Liver (tissue), 9 donors: ENCODE results near the gene TCEAL1. TPM values are rescaled to one million over a fixed set of nuclear protein-coding genes. Genes with fewer than 3 reads are reported as not detected.
"Not testable (repeated sequence)": the region's sequence is repeated elsewhere in the genome, so short reads cannot be mapped to it uniquely, and the experiment has no call there.

Experiments used
- DNase-seq: peaks from one replicate; pipeline ENCODE4 v3.0.0-alpha.2; 2017; ENCODE audit warnings: low spot score
- H3K27ac ChIP-seq, 2 donors: one replicate each; pipeline ENCODE4 v1.7.0; 2013; ENCODE audit warnings: inconsistent platforms in 2 of 2, low read length in 2 of 2, control low read depth in 1 of 2, low read depth in 1 of 2, mild to moderate bottlenecking in 1 of 2
- H3K27me3 ChIP-seq, 4 donors: one replicate each; pipeline versions ENCODE4 v1.6.1 to v1.7.0; 2013; ENCODE audit warnings: low read length in 3 of 4, inconsistent platforms in 1 of 4, mild to moderate bottlenecking in 1 of 4, moderate library complexity in 1 of 4; ENCODE audit not compliant: control insufficient read depth in 4 of 4, insufficient read depth in 4 of 4
- H3K36me3 ChIP-seq, 4 donors: one replicate each; pipeline versions ENCODE4 v1.6.1 to v1.7.0; 2013; ENCODE audit warnings: low read length in 3 of 4, mild to moderate bottlenecking in 3 of 4, low read depth in 1 of 4, moderate library complexity in 1 of 4; ENCODE audit not compliant: control insufficient read depth in 4 of 4, insufficient read depth in 3 of 4
- H3K4me1 ChIP-seq, 4 donors: one replicate each; pipeline versions ENCODE4 v1.6.1 to v1.7.0; 2013; ENCODE audit warnings: low read length in 3 of 4, mild to moderate bottlenecking in 3 of 4, moderate library complexity in 1 of 4; ENCODE audit not compliant: control insufficient read depth in 4 of 4, insufficient read depth in 4 of 4
- H3K4me3 ChIP-seq, 3 donors: one replicate each; pipeline versions ENCODE4 v1.6.1 to v1.7.0; 2013; ENCODE audit warnings: low read length in 3 of 3, control low read depth in 1 of 3, low read depth in 1 of 3, mild to moderate bottlenecking in 1 of 3
- H3K9ac ChIP-seq, 2 donors: one replicate each; pipeline ENCODE4 v1.7.0; 2013; ENCODE audit warnings: low read length in 2 of 2, mild to moderate bottlenecking in 2 of 2, moderate library complexity in 2 of 2, control low read depth in 1 of 2, low read depth in 1 of 2
- H3K9me3 ChIP-seq, 4 donors: one replicate each; pipeline versions ENCODE4 v1.6.1 to v1.7.0; 2013; ENCODE audit warnings: low read length in 3 of 4; ENCODE audit not compliant: control insufficient read depth in 4 of 4
- ATF3 ChIP-seq: IDR thresholded peaks from 2 replicates; pipeline ENCODE4 v1.6.1; 2016; ENCODE audit warnings: antibody characterized with exemption
- EGR1 ChIP-seq, 2 donors: IDR thresholded peaks; 2 replicates each; pipeline ENCODE4 v1.6.1; 2016 to 2018; ENCODE audit warnings: antibody characterized with exemption in 2 of 2, low read depth in 2 of 2
- GABPA ChIP-seq, 2 donors: IDR thresholded peaks in 1 of 2; conservative IDR thresholded peaks in 1 of 2; 2 replicates each; pipeline ENCODE4 v1.6.1; 2016; ENCODE audit warnings: antibody characterized with exemption in 2 of 2, mild to moderate bottlenecking in 1 of 2, moderate library complexity in 1 of 2
- HNF4A ChIP-seq, 2 donors: conservative IDR thresholded peaks; 2 replicates each; pipeline ENCODE4 v1.6.1; 2016; ENCODE audit warnings: antibody characterized with exemption in 2 of 2, mild to moderate bottlenecking in 2 of 2
- HNF4G ChIP-seq: IDR thresholded peaks from 2 replicates; pipeline ENCODE4 v1.6.1; 2016; ENCODE audit warnings: antibody characterized with exemption
- MAX ChIP-seq: IDR thresholded peaks from 2 replicates; pipeline ENCODE4 v1.6.1; 2016; ENCODE audit warnings: antibody characterized with exemption
- NR2F2 ChIP-seq: IDR thresholded peaks from 2 replicates; pipeline ENCODE4 v1.6.1; 2016; ENCODE audit warnings: antibody characterized with exemption
- RAD21 ChIP-seq, 2 donors: IDR thresholded peaks; 2 replicates each; pipeline ENCODE4 v1.6.1; 2016; ENCODE audit warnings: antibody characterized with exemption in 2 of 2, mild to moderate bottlenecking in 2 of 2
- REST ChIP-seq: IDR thresholded peaks from 2 replicates; pipeline ENCODE4 v1.6.1; 2016; ENCODE audit warnings: antibody characterized with exemption, mild to moderate bottlenecking
- RXRA ChIP-seq, 2 donors: IDR thresholded peaks; 2 replicates each; pipeline ENCODE4 v1.6.1; 2017 to 2018; ENCODE audit warnings: antibody characterized with exemption in 2 of 2, mild to moderate bottlenecking in 1 of 2
- SP1 ChIP-seq: IDR thresholded peaks from 2 replicates; pipeline ENCODE4 v1.6.1; 2018; ENCODE audit warnings: antibody characterized with exemption, mild to moderate bottlenecking
- TAF1 ChIP-seq: conservative IDR thresholded peaks from 2 replicates; pipeline ENCODE4 v1.6.1; 2016; ENCODE audit warnings: antibody characterized with exemption, mild to moderate bottlenecking
- YY1 ChIP-seq: IDR thresholded peaks from 2 replicates; pipeline ENCODE4 v1.6.1; 2016; ENCODE audit warnings: antibody characterized with exemption, mild to moderate bottlenecking
- ZBTB33 ChIP-seq: IDR thresholded peaks from 2 replicates; pipeline ENCODE4 v1.6.1; 2016; ENCODE audit warnings: antibody characterized with exemption
- WGBS: extraction: QIAGEN DNeasy Blood & Tissue Kit; methylation state at CpG from one replicate; pipeline ENCODE4 v1.1.7; 2013; 5-methylcytosine and 5-hydroxymethylcytosine counted together
- polyA plus RNA-seq, 2 donors: library from polyadenylated mRNA; stranded (reverse) in 1 of 2; unstranded in 1 of 2; fragments of 200-250 nt in 1 of 2; fragments of >200 nt in 1 of 2; fragmentation: Nextera tagmentation in 1 of 2; extraction: Ambion mirVana in 1 of 2; gene quantifications; one replicate each; pipeline versions ENCODE4 v1.2.1 to v1.2.3, GENCODE V29; 2013 to 2015
- total RNA-seq, 2 donors: library from RNA; depleted of rRNA; stranded (reverse); fragments of >200 nt; gene quantifications; one replicate each; pipeline ENCODE4 v1.2.3, GENCODE V29; 2014
- donor health status: healthy.
- donor health status: healthy.
- donor health status: healthy.
- donor health status: healthy.
- donor health status: healthy.

TCEAL1 gene
- total and polyA plus RNA-seq, 4 donors, result 5.0 to 15.8 (median 9.4) TPM

GRCh38 chrX:103637604-103638338 lies 9.0 kb downstream of the TCEAL1 start (continued):
- no peak for TF ChIP-seq SP1
- no peak for TF ChIP-seq NR2F2
- TF ChIP-seq YY1, result no peak

- WGBS, result 63% methylated on average over 6 of the region's 6 CpGs
- not testable (repeated sequence) for H3K4me3 ChIP-seq, H3K4me1 ChIP-seq, H3K36me3 ChIP-seq, H3K9ac ChIP-seq, H3K27me3 ChIP-seq, H3K9me3 ChIP-seq, DNase-seq, H3K27ac ChIP-seq
Observed at GRCh38 chrX:103638479-103639346, 9.9 kb downstream of the TCEAL1 start.

GRCh38 chrX:103640401-103641155 lies 11.8 kb downstream of the TCEAL1 start:
- no peak for DNase-seq
- no peak overlapping the region for H3K9ac ChIP-seq
- no peaks in the 10 kb centered on the region for H3K36me3 ChIP-seq
- peaks cover 0 to 7% (median 0%) of the 10 kb centered on the region in 4 donors for H3K27me3 ChIP-seq
- H3K4me3 ChIP-seq, result no peak overlapping the region
- H3K9me3 ChIP-seq, result peaks cover 0 to 2% (median 0%) of the 10 kb centered on the region in 4 donors
- WGBS, result 86% methylated on average over 4 of the region's 4 CpGs
- TF ChIP-seq TAF1 (no peak), RAD21 (IDR thresholded peaks at IDR 0.05) (no peak), HNF4G (no peak), REST (no peak), ZBTB33 (no peak), SP1 (no peak), MAX (no peak), GABPA (IDR thresholded peaks at IDR 0.05 in 1 of 2, conservative IDR thresholded peaks at IDR 0.05 in 1 of 2) (no peak), HNF4A (conservative IDR thresholded peaks at IDR 0.05) (no peak), RXRA (IDR thresholded peaks at IDR 0.05) (no peak), YY1 (no peak), NR2F2 (no peak), EGR1 (IDR thresholded peaks at IDR 0.05; ENCODE audit: low read depth in 2 of 2) (no peak), ATF3 (no peak)
- no peak overlapping the region for H3K27ac ChIP-seq
- H3K4me1 ChIP-seq, result peaks cover 0 to 3% (median 0%) of the 10 kb centered on the region in 4 donors
